ENCODE data around the gene ACTA2.

Gene ACTA2

DNA sequence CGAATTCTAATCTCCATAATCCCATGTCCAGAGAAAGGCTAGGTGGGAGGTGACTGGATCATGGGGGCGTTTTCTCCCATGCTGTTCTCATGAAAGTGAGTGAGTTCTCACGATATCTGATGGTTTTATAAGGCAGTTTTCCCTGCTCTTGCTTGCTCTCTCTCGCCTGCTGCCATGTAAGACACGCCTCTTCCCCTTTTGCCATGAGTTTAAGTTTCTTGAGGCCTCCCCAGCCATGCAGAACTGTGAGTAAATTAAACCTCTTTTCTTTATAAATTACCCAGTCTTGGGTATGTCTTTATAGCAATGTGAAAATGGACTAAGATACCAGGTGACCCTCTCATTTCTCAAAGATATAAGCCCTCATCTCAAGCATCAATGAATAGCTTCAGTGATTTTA is 1.1 kb upstream of the ACTA2 start:
- DNase-seq (ENCODE audit: extremely low spot score) = no peak
- CTCF ChIA-PET = interaction anchor here (1.0 to 2.4 kb wide), 3 partner anchors 11 to 265 kb away, joined by 3 to 6 read pairs (median 4); no protein-coding TSS in a partner anchor
- POLR2A ChIA-PET = no interaction called here
- no peak for TF ChIP-seq CTCF (IDR thresholded peaks at IDR 0.05; ENCODE audit: control extremely low read depth, extremely low read depth, low read depth, missing control alignments)

- POLR2A ChIA-PET = no interaction called here
- no peak for DNase-seq (ENCODE audit: extremely low spot score)
- no peak for TF ChIP-seq CTCF (IDR thresholded peaks at IDR 0.05; ENCODE audit: control extremely low read depth, extremely low read depth, low read depth, missing control alignments)
- CTCF ChIA-PET = interaction anchor here (0.9 to 1.2 kb wide), 4 partner anchors 10 to 80 kb away, joined by 3 to 6 read pairs (median 3); no protein-coding TSS in a partner anchor
Observed at GRCh38 chr10:88949912-88950837, 2.4 kb downstream of the ACTA2 start.

GRCh38 chr10:88949051-88949450 is 3.5 kb downstream of the ACTA2 start:
- ChIA-PET POLR2A (no interaction called here), CTCF (interaction anchor here (0.8 to 2.1 kb wide), 7 partner anchors 9 to 113 kb away, joined by 3 to 6 read pairs (median 5); no protein-coding TSS in a partner anchor)
- no peak for DNase-seq (ENCODE audit: extremely low spot score)
- TF ChIP-seq CTCF (IDR thresholded peaks at IDR 0.05; ENCODE audit: control extremely low read depth, extremely low read depth, low read depth, missing control alignments) = no peak

DNA sequence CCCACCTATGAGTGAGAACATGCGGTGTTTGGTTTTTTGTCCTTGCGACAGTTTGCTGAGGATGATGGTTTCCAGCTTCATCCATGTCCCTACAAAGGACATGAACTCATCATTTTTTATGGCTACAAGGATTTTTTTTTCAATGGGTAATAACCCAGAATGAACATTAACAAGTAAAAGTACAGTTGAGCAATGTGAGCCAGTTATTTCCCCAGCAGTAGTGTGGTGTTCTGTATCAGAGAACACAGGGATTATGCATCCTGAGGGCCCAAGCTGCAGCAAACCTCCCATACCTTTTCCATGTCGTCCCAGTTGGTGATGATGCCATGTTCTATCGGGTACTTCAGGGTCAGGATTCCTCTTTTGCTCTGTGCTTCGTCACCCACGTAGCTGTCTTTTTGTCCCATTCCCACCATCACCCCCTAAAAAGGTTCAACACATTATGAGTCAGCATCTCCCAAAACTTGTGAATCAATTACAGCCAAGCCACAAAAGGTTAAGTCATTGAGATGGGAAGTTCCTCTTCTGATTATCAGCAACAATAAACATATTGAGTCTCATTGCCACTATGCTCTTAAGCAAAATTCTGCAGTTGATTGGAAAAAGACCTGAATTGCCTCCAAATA is 5.5 kb downstream of the ACTA2 start:
- TF ChIP-seq CTCF (IDR thresholded peaks at IDR 0.05; ENCODE audit: control extremely low read depth, extremely low read depth, low read depth, missing control alignments) = no peak
- no peak for DNase-seq (ENCODE audit: extremely low spot score)
- ChIA-PET CTCF (interaction anchor here (1.1 to 2.4 kb wide), 3 partner anchors 41 to 267 kb away, joined by 3 to 9 read pairs (median 3); no protein-coding TSS in a partner anchor), POLR2A (no interaction called here)

GRCh38 chr10:88946200-88946599 is 6.4 kb downstream of the ACTA2 start:
- CTCF ChIA-PET = interaction anchor here (1.1 to 3.8 kb wide), 6 partner anchors 10 to 272 kb away, joined by 4 to 20 read pairs (median 8); no protein-coding TSS in a partner anchor
- no peak for TF ChIP-seq CTCF (IDR thresholded peaks at IDR 0.05; ENCODE audit: control extremely low read depth, extremely low read depth, low read depth, missing control alignments)
- POLR2A ChIA-PET = no interaction called here
- DNase-seq (ENCODE audit: extremely low spot score) = no peak

GRCh38 chr10:88944813-88945212 is 7.8 kb downstream of the ACTA2 start:
- TF ChIP-seq CTCF (IDR thresholded peaks at IDR 0.05; ENCODE audit: control extremely low read depth, extremely low read depth, low read depth, missing control alignments) = no peak
- ChIA-PET POLR2A (no interaction called here), CTCF (interaction anchor here (0.8 to 3.8 kb wide), 13 partner anchors 9 to 273 kb away, joined by 3 to 20 read pairs (median 6); no protein-coding TSS in a partner anchor)

More at GRCh38 chr10:88944813-88945212, 7.8 kb downstream of the ACTA2 start:
- peak; percentile 35 for DNase-seq (ENCODE audit: extremely low spot score)
